NCI-H226 (cell line): Measurements from ENCODE around the gene DBH.
"Not testable (repeated sequence)": the region's sequence is repeated elsewhere in the genome, so short reads cannot be mapped to it uniquely, and the experiment has no call there.

ENCODE experiments used
- DNase-seq: peaks from one replicate; pipeline ENCODE4 v3.0.0-alpha.2; 2015

The DBH gene

DNA sequence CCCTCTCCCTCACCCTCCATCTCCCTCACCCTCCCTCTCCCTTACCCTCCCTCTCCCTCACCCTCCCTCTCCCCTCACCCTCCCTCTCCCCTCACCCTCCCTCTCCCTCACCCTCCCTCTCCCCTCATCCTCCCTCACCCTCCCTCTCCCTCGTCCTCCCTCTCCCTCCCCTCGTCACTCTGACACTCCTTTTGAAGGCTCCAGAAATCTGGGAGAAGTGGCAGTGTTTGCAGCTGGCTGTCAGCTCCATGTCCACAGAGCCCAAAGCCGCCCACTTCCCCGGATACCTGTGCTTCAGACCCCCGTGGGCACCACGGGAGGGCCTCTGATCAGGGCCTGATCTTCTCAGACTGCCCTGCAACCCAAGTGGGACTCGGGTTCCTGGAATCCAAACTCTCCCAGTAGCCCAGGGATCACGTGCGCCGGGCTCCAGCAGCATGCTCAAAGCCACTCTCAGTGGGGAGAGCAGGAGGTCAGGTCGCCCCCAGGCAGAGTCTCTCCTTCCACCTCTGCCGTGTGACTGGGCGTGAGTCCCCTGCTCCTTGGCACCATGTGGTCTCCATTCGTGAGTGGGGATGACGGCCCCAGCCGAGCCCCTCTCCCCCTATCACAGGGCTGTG is 33.1 kb downstream of the DBH start:
- no peak for DNase-seq

- no peak for DNase-seq
These were observed 34.3 kb downstream of the DBH start for GRCh38 chr9:133670466-133670865.

GRCh38 chr9:133671371-133671770 is 35.2 kb downstream of the DBH start:
- DNase-seq, result no peak

DNA sequence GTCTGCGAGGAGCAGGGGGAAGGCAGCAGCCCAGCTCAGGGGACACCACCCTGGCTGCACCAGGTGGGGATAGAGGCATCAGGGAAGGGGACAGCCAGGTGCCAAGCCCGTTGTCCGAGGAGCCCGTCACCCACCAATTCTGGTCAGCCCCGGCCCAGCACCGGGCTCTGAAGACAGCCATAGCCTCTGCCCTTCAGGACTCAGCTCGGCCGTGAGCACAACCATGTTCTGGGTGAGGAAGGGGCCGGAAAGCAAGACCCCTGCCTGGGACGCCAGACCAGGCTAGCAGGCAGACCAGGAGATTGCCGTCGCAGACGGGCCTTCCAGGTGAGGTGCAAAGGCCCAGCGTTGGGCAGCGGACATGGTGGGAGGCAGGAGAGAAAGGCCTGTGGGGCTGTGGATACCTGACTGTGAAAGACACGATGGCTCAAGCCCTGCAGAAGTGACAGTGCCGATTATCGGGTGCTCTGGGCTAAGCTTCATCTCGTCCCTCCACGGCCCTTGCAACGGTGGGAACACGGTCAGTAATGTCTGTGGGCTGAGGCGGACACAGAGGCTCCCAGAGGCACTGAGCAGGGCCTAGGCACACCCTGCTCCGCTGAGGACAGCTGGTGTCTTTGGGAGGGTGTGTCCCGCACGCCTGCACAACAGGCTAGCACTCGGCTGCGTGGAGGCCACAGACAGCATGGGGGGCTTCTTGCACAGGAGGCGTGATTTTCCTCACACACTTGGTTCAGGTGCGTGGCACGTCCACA is 36.5 kb downstream of the DBH start:
- no peak for DNase-seq

DNA sequence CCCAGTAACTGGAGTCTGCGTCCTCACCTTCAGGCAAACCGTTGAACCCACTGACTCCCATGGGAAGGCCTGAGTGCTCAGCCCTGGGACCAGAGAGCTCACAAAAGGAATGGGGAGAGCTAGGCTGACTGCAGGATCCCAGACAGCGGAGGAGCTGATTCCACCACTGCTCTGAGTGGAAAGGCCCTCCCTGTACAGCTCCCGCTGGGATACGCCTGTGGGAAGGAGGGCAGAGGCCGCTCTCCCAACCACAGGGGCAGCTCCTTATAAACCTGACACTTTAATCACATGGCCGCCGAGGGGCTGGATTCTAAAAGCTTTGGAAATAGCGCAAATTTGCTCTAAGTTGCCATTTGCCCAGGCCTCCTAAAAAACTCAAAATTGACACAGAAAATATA is 37.1 kb downstream of the DBH start:
- DNase-seq, result no peak

DNA sequence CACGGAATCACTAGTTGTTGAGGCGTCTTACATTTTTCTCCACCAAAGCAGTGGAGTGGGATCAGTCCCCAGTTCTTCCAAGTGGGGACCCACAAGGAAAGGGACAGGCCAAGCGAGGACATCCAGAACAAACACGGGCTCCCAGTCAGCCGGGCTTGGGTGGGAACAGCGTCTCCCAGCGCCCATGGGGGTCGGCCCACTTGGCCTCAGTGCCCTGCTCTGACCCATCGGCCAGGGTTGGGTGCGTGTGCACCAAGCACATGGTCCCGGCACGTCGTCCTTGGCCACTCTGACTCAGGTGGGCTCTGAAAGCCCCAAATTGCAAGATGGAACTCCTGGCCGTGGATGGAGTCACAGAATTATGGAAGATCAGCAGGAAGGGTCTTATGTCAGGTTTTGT is 37.9 kb downstream of the DBH start:
- no peak for DNase-seq

GRCh38 chr9:133675796-133676195 is 39.6 kb downstream of the DBH start:
- not testable (repeated sequence) for DNase-seq

- DNase-seq, result no peak
These were observed 40.3 kb downstream of the DBH start for GRCh38 chr9:133676450-133676849.

GRCh38 chr9:133677126-133678010 is 41.2 kb downstream of the DBH start:
- no peak for DNase-seq

DNA sequence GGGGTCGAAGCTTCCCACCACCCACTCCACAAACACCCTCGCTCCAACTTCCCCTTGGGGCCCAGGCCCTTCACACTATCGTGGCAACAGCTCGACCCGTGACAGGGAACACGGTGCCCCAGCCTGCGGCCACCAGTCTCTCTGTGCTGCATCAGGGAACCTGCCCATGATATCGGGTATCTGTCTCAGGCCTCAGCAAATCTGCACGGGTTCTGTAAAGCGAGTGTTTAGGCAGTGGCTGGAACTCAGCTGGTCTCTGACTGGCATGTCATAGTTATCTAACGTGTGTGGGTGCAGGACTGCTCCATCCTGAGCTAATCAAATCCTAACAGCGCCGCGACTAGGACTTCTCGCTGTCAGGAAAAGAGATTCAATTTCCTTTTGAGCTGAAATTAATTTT is 42.9 kb downstream of the DBH start:
- no peak for DNase-seq

- no peak for DNase-seq
These were observed 43.4 kb downstream of the DBH start for GRCh38 chr9:133679466-133680061.

- no peak for DNase-seq
These were observed 44.2 kb downstream of the DBH start for GRCh38 chr9:133680250-133680975.

- DNase-seq, result no peak
These were observed 45.0 kb downstream of the DBH start for GRCh38 chr9:133680976-133681657.

GRCh38 chr9:133681658-133682306 is 45.6 kb downstream of the DBH start:
- no peak for DNase-seq

DNA sequence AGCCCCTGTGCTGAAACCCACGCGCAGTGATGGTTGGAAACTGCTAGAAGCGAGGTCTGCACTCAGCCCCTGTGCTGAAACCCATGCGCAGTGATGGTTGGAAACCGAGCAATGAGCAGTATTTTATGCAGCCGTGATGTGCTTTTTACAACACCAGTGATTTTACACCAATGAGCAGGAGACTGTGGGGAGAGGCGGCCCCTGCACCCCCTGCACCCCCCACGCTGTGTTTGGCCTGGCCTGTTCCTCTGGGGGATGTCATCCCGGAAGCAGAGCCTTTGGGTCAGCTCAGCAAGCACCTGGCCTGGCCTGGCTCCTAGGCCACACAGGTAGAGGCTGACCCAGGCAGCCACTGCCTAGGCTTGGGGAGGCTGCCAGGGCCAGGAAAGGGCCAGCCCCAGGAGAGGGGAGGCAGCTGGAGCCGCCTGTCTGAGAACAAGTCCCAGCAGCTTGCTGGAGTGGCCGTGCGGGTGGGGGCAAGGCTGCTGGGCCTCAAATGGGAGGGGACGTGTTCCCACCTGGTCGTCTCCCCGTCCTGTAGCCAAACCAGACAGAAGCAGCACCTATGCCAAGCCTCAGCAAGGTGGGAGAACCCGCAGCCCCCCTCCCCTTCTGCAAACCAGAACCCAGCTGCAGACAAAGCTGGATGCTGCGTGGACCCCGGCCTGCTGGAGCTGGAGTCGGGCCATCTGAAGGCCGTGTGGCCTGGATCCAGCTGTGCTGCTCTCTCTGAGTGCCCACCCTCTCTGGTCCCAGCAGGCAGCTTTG is 46.8 kb downstream of the DBH start:
- DNase-seq, result no peak

- DNase-seq, result no peak
These were observed 47.5 kb downstream of the DBH start for GRCh38 chr9:133683586-133684120.

- DNase-seq, result no peak
These were observed 48.2 kb downstream of the DBH start for GRCh38 chr9:133684121-133684935.

- DNase-seq, result no peak
These were observed 48.8 kb downstream of the DBH start for GRCh38 chr9:133684936-133685361.
